Activated CD4-positive, alpha-beta T cell treated with anti-CD3 and anti-CD28 coated beads for 36 hours (primary cell): Measurements from ENCODE around the gene ERCC5. TPM values are rescaled to one million over a fixed set of nuclear protein-coding genes. Genes with fewer than 3 reads are reported as not detected.

Source experiments
- ATAC-seq: fragments of 200-7000 bp; cut with Tn5 transposase; one replicate; pipeline ENCODE4 v1.10.0; 2021; ENCODE audit warnings: mild to moderate bottlenecking, moderate library complexity
- CTCF ChIA-PET: fragments of 350-600 bp; sonication (Branson Sonifier 250); formaldehyde crosslinking; loops from one replicate; lab custom pipeline; 2021; ENCODE audit warnings: antibody characterized with exemption; lab: Charles Lee
- POLR2A ChIA-PET: fragments of 350-600 bp; sonication (Branson Sonifier 250); formaldehyde crosslinking; loops from one replicate; lab custom pipeline; 2021; ENCODE audit warnings: antibody characterized with exemption, inconsistent platforms; lab: Charles Lee
- DNase-seq: peaks from one replicate; pipeline ENCODE4 v3.0.0-alpha.2; 2020
- H3K27ac Mint-ChIP-seq: one replicate; pipeline ENCODE4 v1.8.0; 2021; ENCODE audit warnings: mixed read lengths
- H3K27me3 Mint-ChIP-seq: one replicate; pipeline ENCODE4 v1.8.0; 2021; ENCODE audit warnings: mixed read lengths
- H3K36me3 Mint-ChIP-seq: one replicate; pipeline ENCODE4 v1.8.0; 2021; ENCODE audit warnings: low read depth, mixed read lengths
- H3K4me1 Mint-ChIP-seq: one replicate; pipeline ENCODE4 v1.8.0; 2021; ENCODE audit warnings: mixed read lengths
- H3K4me3 Mint-ChIP-seq: one replicate; pipeline ENCODE4 v1.8.0; 2021; ENCODE audit warnings: mild to moderate bottlenecking, moderate library complexity, mixed read lengths
- H3K9me3 Mint-ChIP-seq: one replicate; pipeline ENCODE4 v1.8.0; 2021; ENCODE audit warnings: low read depth, mixed read lengths
- intact Hi-C, 2 experiments: fragments of 100-400 bp; cut with DNase I in 1 of 2; cut with micrococcal nuclease in 1 of 2; formaldehyde crosslinking; loops; one replicate each; pipeline versions ENCODE4 v1.14.2 to v1.15.1; 2022 to 2024; cut with DNase I, micrococcal nuclease
- total RNA-seq, 2 experiments: library from RNA; stranded (reverse); gene quantifications; one replicate each; pipeline ENCODE4 v1.2.3, GENCODE V29; 2021

The ERCC5 gene
- total RNA-seq, result 10 to 100 TPM; 74.8 to 79.1 TPM

- Mint-ChIP-seq H3K4me1 (peaks cover 32% of the 10 kb centered on the region), H3K4me3 (peak within 1 kb of the TSS; percentile 99), H3K9me3 (no peaks in the 10 kb centered on the region), H3K27me3 (no peaks in the 10 kb centered on the region), H3K36me3 (peaks cover 6% of the 10 kb centered on the region), H3K27ac (peak within 1 kb of the TSS; percentile 98)
- ATAC-seq (peak; percentile 87), DNase-seq (peak; percentile 97)
- CTCF ChIA-PET, result interaction anchor here (0.6 to 2.7 kb wide), 11 partner anchors 9 to 1928 kb away, joined by 3 to 16 read pairs (median 4); partner anchors contain the start of gene TEX30
- intact Hi-C loops, result loop anchor here (1.0 to 10.0 kb wide), 8 partner anchors 45 to 451 kb away; partner anchors contain the start of genes TEX30 (in 2 of the 2), TPP2 (in 2 of the 2) and BIVM (in 1 of the 2)
- POLR2A ChIA-PET, result interaction anchor here (0.6 to 2.0 kb wide), 4 partner anchors 72 to 254 kb away, joined by 3 to 17 read pairs (median 7); partner anchors contain the start of genes TEX30 and TPP2
These were observed at the start of gene ERCC5 for GRCh38 chr13:102845630-102846260. Gene ERCC5, plus strand, starts transcription at chr13:102846032. Its CDS starts 235 bp downstream, at chr13:102846267.

- H3K4me1 Mint-ChIP-seq, result peaks cover 25% of the 10 kb centered on the region
- peaks cover 3% of the 10 kb centered on the region for H3K36me3 Mint-ChIP-seq
- ATAC-seq (peak; percentile 92), DNase-seq (peak; percentile 93)
- H3K27ac Mint-ChIP-seq, result peak within 1 kb of the TSS; percentile 73
- POLR2A ChIA-PET, result no interaction called here
- no peaks in the 10 kb centered on the region for H3K9me3 Mint-ChIP-seq
- H3K27me3 Mint-ChIP-seq, result peaks cover 8% of the 10 kb centered on the region
- CTCF ChIA-PET, result interaction anchor here (1.1 to 1.5 kb wide), 4 partner anchors 10 to 25 kb away, joined by 3 to 6 read pairs (median 4); partner anchors contain the start of gene TEX30
- intact Hi-C loops, result loop anchor here in 1 of 2 experiments (1.0 kb wide), 4 partner anchors 20 to 405 kb away; partner anchors contain the start of gene TPP2
- H3K4me3 Mint-ChIP-seq, result peak within 1 kb of the TSS; percentile 89
These were observed 47.0 kb upstream of the ERCC5 start, which contains the start of the genes BIVM and POGLUT2 for GRCh38 chr13:102798581-102799425. Gene BIVM, plus strand, starts transcription at chr13:102799119. Its CDS starts 8,149 bp downstream, at chr13:102807268. Gene POGLUT2, minus strand, starts transcription at chr13:102798976. Its CDS starts 306 bp downstream, at chr13:102798670.

GRCh38 chr13:102799426-102800144, 46.2 kb upstream of the ERCC5 start:
- no peak for DNase-seq
- Mint-ChIP-seq H3K9me3 (no peaks in the 10 kb centered on the region), H3K4me1 (peaks cover 26% of the 10 kb centered on the region), H3K27ac (peak overlapping the region; percentile 73), H3K36me3 (peaks cover 5% of the 10 kb centered on the region), H3K4me3 (peak overlapping the region; percentile 89), H3K27me3 (peaks cover 6% of the 10 kb centered on the region)
- ATAC-seq, result peak; percentile 4
- ChIA-PET POLR2A (interaction anchor here (1.6 kb wide), 1 partner anchor 203 kb away, joined by 6 read pairs; the partner anchor contains the start of gene TPP2), CTCF (interaction anchor here (0.7 to 2.9 kb wide), 9 partner anchors 9 to 204 kb away, joined by 3 to 11 read pairs (median 3); partner anchors contain the start of genes ERCC5 and TEX30)
- intact Hi-C loops, result loop anchor here (1.0 kb wide), 5 partner anchors 26 to 405 kb away; partner anchors contain the start of genes TEX30 (in 2 of the 2) and TPP2 (in 2 of the 2)

- no peaks in the 10 kb centered on the region for H3K9me3 Mint-ChIP-seq
- peaks cover 7% of the 10 kb centered on the region for H3K36me3 Mint-ChIP-seq
- peak overlapping the region; percentile 89 for H3K4me3 Mint-ChIP-seq
- H3K27me3 Mint-ChIP-seq, result peaks cover 6% of the 10 kb centered on the region
- peaks cover 26% of the 10 kb centered on the region for H3K4me1 Mint-ChIP-seq
- CTCF ChIA-PET, result interaction anchor here (0.7 to 2.9 kb wide), 14 partner anchors 8 to 219 kb away, joined by 3 to 11 read pairs (median 3); partner anchors contain the start of genes ERCC5 and TEX30
- DNase-seq, result peak; percentile 91
- peak; percentile 81 for ATAC-seq
- peak overlapping the region; percentile 73 for H3K27ac Mint-ChIP-seq
- POLR2A ChIA-PET, result interaction anchor here (1.6 kb wide), 1 partner anchor 204 kb away, joined by 6 read pairs; the partner anchor contains the start of gene TPP2
- intact Hi-C loops, result loop anchor here (1.0 kb wide), 4 partner anchors 27 to 208 kb away; partner anchors contain the start of genes TEX30 (in 2 of the 2) and TPP2 (in 1 of the 2)
These were observed 45.4 kb upstream of the ERCC5 start for GRCh38 chr13:102800145-102801041.

- ATAC-seq (no peak), DNase-seq (no peak)
- ChIA-PET POLR2A (no interaction called here), CTCF (no interaction called here)
- no peaks in the 10 kb centered on the region for H3K27me3 Mint-ChIP-seq
- H3K27ac Mint-ChIP-seq, result no peak overlapping the region
- peaks cover 21% of the 10 kb centered on the region for H3K36me3 Mint-ChIP-seq
- no peaks in the 10 kb centered on the region for H3K9me3 Mint-ChIP-seq
- intact Hi-C loops, result no loop called here
- peaks cover 18% of the 10 kb centered on the region for H3K4me1 Mint-ChIP-seq
- H3K4me3 Mint-ChIP-seq, result no peak overlapping the region
These were observed 40.2 kb upstream of the ERCC5 start for GRCh38 chr13:102805680-102806079.

GRCh38 chr13:102807699-102808098, 38.1 kb upstream of the ERCC5 start:
- intact Hi-C loops, result no loop called here
- H3K36me3 Mint-ChIP-seq, result peaks cover 35% of the 10 kb centered on the region
- CTCF ChIA-PET, result interaction anchor here (0.9 to 1.4 kb wide), 3 partner anchors 39 to 215 kb away, joined by 3 read pairs; no protein-coding TSS in a partner anchor
- POLR2A ChIA-PET, result no interaction called here
- no peak overlapping the region for H3K27ac Mint-ChIP-seq
- H3K9me3 Mint-ChIP-seq, result peaks cover 2% of the 10 kb centered on the region
- no peak overlapping the region for H3K4me3 Mint-ChIP-seq
- ATAC-seq, result no peak
- H3K27me3 Mint-ChIP-seq, result no peaks in the 10 kb centered on the region
- H3K4me1 Mint-ChIP-seq, result peaks cover 11% of the 10 kb centered on the region
- no peak for DNase-seq

- POLR2A ChIA-PET, result no interaction called here
- Mint-ChIP-seq H3K9me3 (peaks cover 2% of the 10 kb centered on the region), H3K27me3 (no peaks in the 10 kb centered on the region), H3K36me3 (peaks cover 34% of the 10 kb centered on the region), H3K27ac (no peak overlapping the region), H3K4me1 (peaks cover 16% of the 10 kb centered on the region), H3K4me3 (no peak overlapping the region)
- ATAC-seq (no peak), DNase-seq (no peak)
- intact Hi-C loops, result no loop called here
- CTCF ChIA-PET, result interaction anchor here (0.8 to 1.1 kb wide), 3 partner anchors 10 to 221 kb away, joined by 3 read pairs; no protein-coding TSS in a partner anchor
These were observed 33.1 kb upstream of the ERCC5 start for GRCh38 chr13:102812611-102813287.

GRCh38 chr13:102814025-102814607, 31.7 kb upstream of the ERCC5 start:
- POLR2A ChIA-PET, result no interaction called here
- CTCF ChIA-PET, result interaction anchor here (1.1 to 2.0 kb wide), 2 partner anchors 15 to 90 kb away, joined by 3 to 6 read pairs; partner anchors contain the start of genes BIVM and POGLUT2
- DNase-seq (peak; percentile 8), ATAC-seq (peak; percentile 44)
- intact Hi-C loops, result no loop called here
- H3K9me3 Mint-ChIP-seq, result peaks cover 2% of the 10 kb centered on the region
- no peaks in the 10 kb centered on the region for H3K27me3 Mint-ChIP-seq
- H3K36me3 Mint-ChIP-seq, result peaks cover 33% of the 10 kb centered on the region
- peak overlapping the region; percentile 26 for H3K27ac Mint-ChIP-seq
- peaks cover 16% of the 10 kb centered on the region for H3K4me1 Mint-ChIP-seq
- H3K4me3 Mint-ChIP-seq, result no peak overlapping the region

GRCh38 chr13:102814793-102815192, 31.0 kb upstream of the ERCC5 start:
- no peak for DNase-seq
- CTCF ChIA-PET, result interaction anchor here (1.1 to 2.0 kb wide), 3 partner anchors 12 to 91 kb away, joined by 3 to 6 read pairs (median 3); partner anchors contain the start of genes BIVM and POGLUT2
- peaks cover 16% of the 10 kb centered on the region for H3K4me1 Mint-ChIP-seq
- intact Hi-C loops, result no loop called here
- H3K4me3 Mint-ChIP-seq, result no peak overlapping the region
- peaks cover 2% of the 10 kb centered on the region for H3K9me3 Mint-ChIP-seq
- no peak for ATAC-seq
- H3K27ac Mint-ChIP-seq, result no peak overlapping the region
- no peaks in the 10 kb centered on the region for H3K27me3 Mint-ChIP-seq
- POLR2A ChIA-PET, result no interaction called here
- peaks cover 35% of the 10 kb centered on the region for H3K36me3 Mint-ChIP-seq
